ENCODE data around the gene RPL5.

RPL5 gene

GRCh38 chr1:92820551-92820950, 11.3 kb upstream of the RPL5 start:
- no peak for DNase-seq

GRCh38 chr1:92822879-92823278, 9.0 kb upstream of the RPL5 start:
- DNase-seq: no peak

- no peak for DNase-seq
Measured at GRCh38 chr1:92826792-92827191, 5.0 kb upstream of the RPL5 start.

GRCh38 chr1:92831368-92831761, 475 bp upstream of the RPL5 start:
- DNase-seq: no peak

- no peak for DNase-seq
Measured at GRCh38 chr1:92832537-92833114, 786 bp downstream of the RPL5 start.

- DNase-seq: no peak
Measured at GRCh38 chr1:92833840-92834239, 2.0 kb downstream of the RPL5 start.

GRCh38 chr1:92834617-92835016, 2.8 kb downstream of the RPL5 start:
- no peak for DNase-seq

- no peak for DNase-seq
Measured at GRCh38 chr1:92837062-92837461, 5.2 kb downstream of the RPL5 start.

- DNase-seq: no peak
Measured at GRCh38 chr1:92838519-92838918, 6.7 kb downstream of the RPL5 start.

GRCh38 chr1:92839442-92839841, 7.6 kb downstream of the RPL5 start:
- no peak for DNase-seq

- DNase-seq: no peak
Measured at GRCh38 chr1:92840600-92840999, 8.8 kb downstream of the RPL5 start.

- DNase-seq: no peak
Measured at GRCh38 chr1:92842082-92843045, 10.5 kb downstream of the RPL5 start.

- DNase-seq: no peak
Measured at GRCh38 chr1:92843046-92843423, 11.2 kb downstream of the RPL5 start.

GRCh38 chr1:92843429-92844352, 11.9 kb downstream of the RPL5 start:
- no peak for DNase-seq

- DNase-seq: no peak
Measured at GRCh38 chr1:92844439-92844838, 12.6 kb downstream of the RPL5 start.

- DNase-seq: no peak
Measured at GRCh38 chr1:92845908-92846307, 14.1 kb downstream of the RPL5 start.

GRCh38 chr1:92848201-92848600, 16.4 kb downstream of the RPL5 start:
- no peak for DNase-seq

GRCh38 chr1:92850019-92850418, 18.2 kb downstream of the RPL5 start:
- no peak for DNase-seq

GRCh38 chr1:92851729-92852128, 19.9 kb downstream of the RPL5 start:
- DNase-seq: peak; percentile 72

- DNase-seq: peak; percentile 66
Measured at GRCh38 chr1:92853299-92853698, 21.5 kb downstream of the RPL5 start.

- DNase-seq: peak; percentile 37
Measured at GRCh38 chr1:92854101-92854785, 22.4 kb downstream of the RPL5 start.

GRCh38 chr1:92855236-92855635, 23.4 kb downstream of the RPL5 start:
- no peak for DNase-seq

GRCh38 chr1:92857817-92858216, 26.0 kb downstream of the RPL5 start:
- no peak for DNase-seq
